Measurements from ENCODE around the gene DDAH2. TPM values are rescaled to one million over a fixed set of nuclear protein-coding genes. Genes with fewer than 3 reads are reported as not detected.

Gene DDAH2
- polyA plus RNA-seq, 3 donors: 152 to 237 (median 188) TPM

- no peak for DNase-seq (ENCODE audit: extremely low read depth in 1 of 11, low read depth in 9 of 11, low spot score in 4 of 11)
Observed at GRCh38 chr6:31767096-31767645, 38.1 kb upstream of the DDAH2 start.

- peak in 5 of 11 donors; percentile 15 to 39 (median 29) for DNase-seq (ENCODE audit: extremely low read depth in 1 of 11, low read depth in 9 of 11, low spot score in 4 of 11)
Observed at GRCh38 chr6:31765910-31766794, 37.1 kb upstream of the DDAH2 start.

DNA sequence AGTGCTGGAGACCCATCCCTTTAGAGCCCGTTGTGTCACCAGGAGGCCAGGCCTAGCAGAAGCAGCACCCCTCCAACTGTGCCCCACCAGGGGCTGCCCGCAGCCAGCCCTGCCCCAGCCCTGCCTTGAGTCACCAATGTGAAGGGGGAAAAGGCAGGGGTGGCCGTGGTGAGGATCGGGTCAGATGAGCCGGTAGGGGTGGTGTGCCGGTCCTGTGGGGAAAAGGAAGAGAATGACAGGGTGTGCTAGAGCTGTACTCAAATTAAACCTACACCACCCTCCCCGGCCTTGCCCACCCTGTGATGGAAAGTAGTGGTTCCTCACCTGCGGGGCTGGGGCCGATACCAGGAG lies 36.4 kb upstream of the DDAH2 start:
- DNase-seq (ENCODE audit: extremely low read depth in 1 of 11, low read depth in 9 of 11, low spot score in 4 of 11): no peak

DNA sequence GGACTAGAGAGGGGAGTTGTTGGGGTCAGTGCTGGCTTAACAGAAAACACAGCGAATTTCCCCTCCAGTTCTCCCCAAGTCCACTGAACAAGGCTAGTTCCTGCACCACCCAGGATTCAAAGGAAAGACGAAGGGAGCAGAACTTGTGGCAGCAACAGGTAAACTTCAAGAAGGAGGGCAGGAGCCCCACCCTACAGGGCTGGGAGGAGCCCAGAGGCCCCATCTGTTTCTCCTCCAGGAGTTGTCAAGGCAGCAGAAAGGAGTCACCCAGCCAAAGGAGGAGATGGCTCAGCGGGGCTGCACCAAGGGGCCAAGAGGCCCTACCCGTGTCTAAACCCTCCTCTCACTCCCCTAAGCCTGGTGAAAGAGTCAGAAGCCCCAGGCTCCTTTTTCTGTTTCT lies 35.1 kb upstream of the DDAH2 start:
- DNase-seq (ENCODE audit: extremely low read depth in 1 of 11, low read depth in 9 of 11, low spot score in 4 of 11): no peak

- DNase-seq (ENCODE audit: extremely low read depth in 1 of 11, low read depth in 9 of 11, low spot score in 4 of 11): peak in 3 of 11 donors; percentile 15 to 44 (median 18)
Observed at GRCh38 chr6:31763619-31763940, 34.5 kb upstream of the DDAH2 start.

GRCh38 chr6:31762878-31763618 lies 33.9 kb upstream of the DDAH2 start:
- no peak for DNase-seq (ENCODE audit: extremely low read depth in 1 of 11, low read depth in 9 of 11, low spot score in 4 of 11)

DNA sequence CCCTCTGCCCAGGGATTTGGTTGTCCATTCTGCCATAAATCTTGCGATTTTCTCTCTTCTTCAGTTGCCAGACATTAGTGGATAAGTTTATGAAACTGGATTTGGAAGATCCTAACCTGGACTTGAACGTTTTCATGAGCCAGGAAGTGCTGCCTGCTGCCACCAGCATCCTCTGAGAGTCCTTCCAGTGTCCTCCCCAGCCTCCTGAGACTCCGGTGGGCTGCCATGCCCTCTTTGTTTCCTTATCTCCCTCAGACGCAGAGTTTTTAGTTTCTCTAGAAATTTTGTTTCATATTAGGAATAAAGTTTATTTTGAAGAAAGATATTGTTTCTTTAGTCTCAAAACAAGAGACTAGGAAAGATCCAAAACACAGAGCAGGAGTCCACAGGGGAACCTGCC lies 33.3 kb upstream of the DDAH2 start, which contains the start of gene SAPCD1:
SAPCD1 (plus strand) TSS at position 301 of the 400 bp plus-strand sequence. CDS start 399 bp downstream, outside the sequence.
- no peak for DNase-seq (ENCODE audit: extremely low read depth in 1 of 11, low read depth in 9 of 11, low spot score in 4 of 11)

DNA sequence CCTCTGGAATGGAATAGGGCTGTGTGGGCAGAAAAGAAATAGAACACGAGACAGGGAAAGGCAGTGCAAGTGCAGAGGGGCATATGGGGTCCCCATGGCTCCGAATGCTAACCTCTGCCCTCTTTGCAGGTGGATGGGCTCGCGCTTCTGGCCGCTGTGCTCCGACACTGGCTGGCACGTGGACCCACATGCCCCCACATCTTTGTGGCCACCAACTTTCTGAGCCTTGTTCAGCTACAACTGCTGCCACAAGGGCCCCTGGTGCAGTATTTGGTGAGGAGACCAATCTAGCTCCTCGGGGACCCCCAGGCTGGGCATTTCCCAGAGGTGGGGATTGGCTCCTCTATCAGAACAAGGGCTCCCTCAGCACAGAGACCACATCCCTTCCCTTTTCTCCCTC lies 32.2 kb upstream of the DDAH2 start:
- no peak for DNase-seq (ENCODE audit: extremely low read depth in 1 of 11, low read depth in 9 of 11, low spot score in 4 of 11)

GRCh38 chr6:31760790-31761189 lies 31.7 kb upstream of the DDAH2 start:
- DNase-seq (ENCODE audit: extremely low read depth in 1 of 11, low read depth in 9 of 11, low spot score in 4 of 11): no peak

DNA sequence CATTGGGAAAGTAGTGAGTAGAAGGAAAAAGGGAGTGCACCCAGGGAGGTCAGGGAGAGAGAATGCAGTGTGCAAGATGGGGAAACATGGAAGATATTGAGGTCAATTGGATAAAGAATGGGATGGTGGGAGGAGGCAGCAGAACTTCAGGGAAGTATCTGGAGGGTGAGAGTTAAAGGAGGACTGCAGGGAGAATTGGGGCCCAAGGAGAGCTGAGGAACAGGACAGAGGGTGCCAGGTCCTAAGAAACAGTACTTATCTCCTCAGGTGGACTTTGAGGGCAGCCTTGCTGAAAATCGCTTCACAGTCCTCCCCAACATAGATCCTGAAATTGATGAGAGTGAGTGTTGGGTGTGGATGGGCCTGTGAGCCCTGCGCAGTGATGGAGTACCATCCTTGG lies 29.2 kb upstream of the DDAH2 start:
- DNase-seq (ENCODE audit: extremely low read depth in 1 of 11, low read depth in 9 of 11, low spot score in 4 of 11): no peak

DNA sequence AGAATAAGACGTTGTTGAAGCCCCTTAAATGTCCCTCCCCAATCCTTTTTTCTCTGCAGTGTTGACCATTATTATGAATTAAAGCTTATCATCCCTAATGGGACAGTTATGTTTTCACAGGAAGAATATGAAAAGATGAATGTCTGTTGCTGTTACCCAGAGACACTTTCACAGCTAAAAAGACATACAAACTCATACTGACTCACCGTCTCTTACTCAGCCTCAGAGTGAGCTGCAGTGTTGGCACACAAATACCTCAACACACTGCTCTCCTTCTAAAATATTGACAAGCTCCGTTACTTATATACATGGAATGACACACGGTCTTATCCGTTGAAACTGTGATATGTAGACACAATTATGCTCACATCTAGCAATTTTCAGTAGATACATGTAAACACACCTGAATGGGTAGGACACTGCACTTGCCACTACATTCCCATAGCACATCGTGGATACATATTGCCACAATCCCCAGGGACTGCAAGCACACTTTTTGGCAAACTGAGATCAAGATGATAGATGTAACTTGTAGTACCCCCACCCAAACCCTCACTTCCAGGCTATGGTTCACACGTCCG lies 23.7 kb upstream of the DDAH2 start:
- DNase-seq (ENCODE audit: extremely low read depth in 1 of 11, low read depth in 9 of 11, low spot score in 4 of 11): no peak

DNA sequence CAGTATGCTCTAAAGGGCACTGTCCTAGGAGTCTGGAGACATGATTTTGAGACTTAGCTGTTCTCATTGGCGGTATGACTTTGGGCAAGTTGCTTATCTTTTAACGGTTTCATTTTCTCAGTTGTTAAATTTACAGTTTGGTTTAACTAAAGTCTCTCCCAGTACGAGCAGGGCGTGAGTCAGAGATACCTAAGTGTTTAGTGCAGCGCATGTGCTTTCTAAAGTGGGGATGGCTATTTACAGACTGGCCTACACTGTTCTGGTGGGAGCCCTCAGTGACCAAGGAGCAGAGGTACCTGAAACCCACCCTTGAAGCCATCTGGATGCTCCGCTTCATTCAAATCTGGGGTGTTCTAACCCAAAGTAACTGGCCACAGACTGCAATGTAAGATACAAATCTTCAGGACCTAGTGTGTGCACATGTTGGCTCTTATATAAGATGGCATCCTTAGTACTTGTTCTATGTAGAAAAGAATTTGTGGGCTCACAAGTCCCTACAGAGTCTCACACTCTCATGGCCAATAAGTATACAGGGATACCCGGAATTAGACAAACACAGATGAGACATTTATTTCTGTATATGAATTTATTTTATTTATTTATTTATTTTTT lies 21.4 kb upstream of the DDAH2 start:
- no peak for DNase-seq (ENCODE audit: extremely low read depth in 1 of 11, low read depth in 9 of 11, low spot score in 4 of 11)

- no peak for DNase-seq (ENCODE audit: extremely low read depth in 1 of 11, low read depth in 9 of 11, low spot score in 4 of 11)
Observed at GRCh38 chr6:31749301-31750036, 20.4 kb upstream of the DDAH2 start.

GRCh38 chr6:31744422-31744821 lies 15.3 kb upstream of the DDAH2 start:
- no peak for DNase-seq (ENCODE audit: extremely low read depth in 1 of 11, low read depth in 9 of 11, low spot score in 4 of 11)

DNA sequence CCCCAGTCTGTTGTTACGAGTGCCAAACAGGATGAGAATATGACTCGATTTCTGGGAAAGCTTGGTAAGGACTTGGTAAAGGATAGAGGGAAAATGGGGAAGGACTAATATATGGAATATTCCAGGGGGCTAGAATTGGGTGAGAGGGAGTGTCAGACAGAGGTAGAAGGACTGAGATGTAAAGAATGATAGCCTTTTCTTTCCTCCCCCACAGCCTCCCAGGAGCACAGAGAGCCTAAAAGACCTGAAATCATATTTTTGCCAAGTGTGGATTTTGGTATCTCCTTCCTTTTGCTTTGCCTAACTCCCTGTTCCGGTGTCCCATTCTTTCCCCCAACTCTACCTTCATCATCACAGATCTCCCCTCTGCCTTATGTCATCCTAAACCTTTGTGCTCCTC lies 13.8 kb upstream of the DDAH2 start:
- DNase-seq (ENCODE audit: extremely low read depth in 1 of 11, low read depth in 9 of 11, low spot score in 4 of 11): no peak

DNA sequence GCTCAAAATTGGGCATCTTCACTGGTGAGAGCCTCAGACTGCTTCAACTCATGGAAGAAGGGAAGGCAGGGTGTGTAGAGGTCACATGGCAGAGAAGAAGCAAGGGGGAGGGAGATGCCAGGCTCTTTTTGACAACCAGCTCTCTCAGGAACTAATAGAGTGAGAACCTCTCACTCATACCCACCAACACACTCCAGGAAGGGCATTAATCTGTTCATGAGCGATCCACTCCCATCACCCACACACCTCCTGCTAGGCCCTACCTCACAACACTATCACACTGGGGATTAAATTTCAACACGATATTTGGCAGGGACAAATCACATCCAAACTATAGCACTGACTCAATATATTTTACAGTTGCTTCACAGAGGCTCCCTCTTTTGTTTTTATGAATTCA lies 12.7 kb upstream of the DDAH2 start:
- no peak for DNase-seq (ENCODE audit: extremely low read depth in 1 of 11, low read depth in 9 of 11, low spot score in 4 of 11)

DNA sequence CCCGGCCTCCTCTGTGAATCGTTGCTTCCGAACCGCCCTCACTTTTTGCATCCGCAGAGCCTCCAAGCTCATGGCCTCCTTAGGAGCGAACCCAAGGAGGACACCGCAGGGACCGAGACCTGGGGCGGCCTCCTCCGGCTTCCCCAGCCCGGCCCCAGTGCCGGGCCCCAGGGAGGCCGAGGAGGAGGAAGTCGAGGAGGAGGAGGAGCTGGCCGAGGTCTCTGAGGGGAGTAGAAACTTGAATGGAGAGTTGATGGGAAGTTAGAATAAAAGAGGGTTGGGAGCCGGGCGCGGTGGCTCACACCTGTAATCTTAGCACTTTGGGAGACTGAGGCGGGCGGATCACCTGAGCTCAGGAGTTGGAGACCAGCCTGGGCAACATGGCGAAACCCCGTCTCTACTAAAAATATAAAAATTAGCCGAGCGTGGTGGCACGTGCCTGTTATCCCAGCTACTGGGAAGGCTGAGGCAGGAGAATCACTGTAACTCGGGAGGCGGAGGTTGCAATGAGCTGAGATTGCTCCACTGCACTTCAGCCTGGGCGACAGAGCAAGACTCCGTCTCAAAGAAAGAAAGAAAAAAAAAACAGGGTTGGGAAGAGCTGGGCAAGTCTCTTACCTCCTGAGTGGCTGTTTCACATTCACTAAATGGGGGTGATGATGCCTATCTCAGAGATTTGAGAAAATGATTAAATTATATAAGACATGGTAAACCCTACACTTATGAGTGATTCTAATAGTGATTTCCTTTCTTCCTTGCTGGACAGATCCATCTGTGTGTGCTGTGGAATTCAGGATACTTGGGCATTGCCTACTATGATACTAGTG lies 11.5 kb upstream of the DDAH2 start:
- no peak for DNase-seq (ENCODE audit: extremely low read depth in 1 of 11, low read depth in 9 of 11, low spot score in 4 of 11)
